ENCODE results near the gene DDX10.
"Not testable (repeated sequence)": the region's sequence is repeated elsewhere in the genome, so short reads cannot be mapped to it uniquely, and the experiment has no call there.

The DDX10 gene

GRCh38 chr11:108779147-108779546 is 114.3 kb downstream of the DDX10 start:
- not testable (repeated sequence) for DNase-seq

- no peak for DNase-seq
Observed at GRCh38 chr11:108780119-108780518, 115.2 kb downstream of the DDX10 start.

- DNase-seq = no peak
Observed at GRCh38 chr11:108781946-108782345, 117.1 kb downstream of the DDX10 start.

- no peak for DNase-seq
Observed at GRCh38 chr11:108786281-108786990, 121.6 kb downstream of the DDX10 start.

GRCh38 chr11:108787105-108787504 is 122.2 kb downstream of the DDX10 start:
- no peak for DNase-seq

GRCh38 chr11:108788565-108789199 is 123.8 kb downstream of the DDX10 start:
- no peak for DNase-seq

GRCh38 chr11:108790501-108791299 is 125.8 kb downstream of the DDX10 start:
- DNase-seq = no peak

GRCh38 chr11:108793138-108793537 is 128.3 kb downstream of the DDX10 start:
- DNase-seq = no peak

GRCh38 chr11:108793611-108794010 is 128.7 kb downstream of the DDX10 start:
- no peak for DNase-seq

GRCh38 chr11:108796551-108796950 is 131.7 kb downstream of the DDX10 start:
- no peak for DNase-seq

GRCh38 chr11:108797578-108798100 is 132.8 kb downstream of the DDX10 start:
- DNase-seq = no peak

- no peak for DNase-seq
Observed at GRCh38 chr11:108802492-108802891, 137.6 kb downstream of the DDX10 start.

GRCh38 chr11:108803776-108804175 is 138.9 kb downstream of the DDX10 start:
- no peak for DNase-seq

- DNase-seq = no peak
Observed at GRCh38 chr11:108804511-108804910, 139.6 kb downstream of the DDX10 start.

- no peak for DNase-seq
Observed at GRCh38 chr11:108805030-108805429, 140.2 kb downstream of the DDX10 start.

GRCh38 chr11:108807262-108807661 is 142.4 kb downstream of the DDX10 start:
- DNase-seq = no peak

GRCh38 chr11:108813086-108813485 is 148.2 kb downstream of the DDX10 start:
- DNase-seq = no peak

GRCh38 chr11:108817976-108818375 is 153.1 kb downstream of the DDX10 start:
- no peak for DNase-seq

GRCh38 chr11:108818971-108819370 is 154.1 kb downstream of the DDX10 start:
- no peak for DNase-seq

- no peak for DNase-seq
Observed at GRCh38 chr11:108819957-108820356, 155.1 kb downstream of the DDX10 start.

- DNase-seq = not testable (repeated sequence)
Observed at GRCh38 chr11:108823960-108824359, 159.1 kb downstream of the DDX10 start.

- no peak for DNase-seq
Observed at GRCh38 chr11:108824545-108824944, 159.7 kb downstream of the DDX10 start.

- no peak for DNase-seq
Observed at GRCh38 chr11:108825381-108825780, 160.5 kb downstream of the DDX10 start.

GRCh38 chr11:108826136-108826535 is 161.3 kb downstream of the DDX10 start:
- no peak for DNase-seq
